ENCODE results near the gene ATCAY. TPM values are rescaled to one million over a fixed set of nuclear protein-coding genes. Genes with fewer than 3 reads are reported as not detected.

Gene ATCAY
- total and polyA plus RNA-seq, 5 donors from 2014 or later = not detected

- ATAC-seq (ENCODE audit: low read depth in 2 of 2) = no peak
- H3K9me3 Mint-ChIP-seq = peaks cover 0 to 3% (median 0%) of the 10 kb centered on the region in 7 donors
Observed at GRCh38 chr19:3895788-3896187, 15.3 kb downstream of the ATCAY start.

GRCh38 chr19:3897936-3898335 lies 17.5 kb downstream of the ATCAY start:
- Mint-ChIP-seq H3K36me3 (no peaks in the 10 kb centered on the region), H3K27me3 (no peaks in the 10 kb centered on the region), H3K27ac (no peak overlapping the region), H3K4me1 (peaks cover 0 to 3% (median 1%) of the 10 kb centered on the region in 4 donors), H3K9me3 (peaks cover 0 to 3% (median 0%) of the 10 kb centered on the region in 7 donors), H3K4me3 (no peak overlapping the region)
- H3K4me1 ChIP-seq (ENCODE audit: control insufficient read depth, insufficient read depth, low read length, poor library complexity, severe bottlenecking) = no peaks in the 10 kb centered on the region
- ATAC-seq (ENCODE audit: low read depth in 2 of 2) = no peak
- no peak overlapping the region for H3K4me3 ChIP-seq (ENCODE audit: low read depth, low read length)
- peak in 1 of 3 donors; percentile 24 for DNase-seq
- H3K36me3 ChIP-seq (ENCODE audit: control insufficient read depth, insufficient read depth, low read length) = no peaks in the 10 kb centered on the region
- H3K27ac ChIP-seq (ENCODE audit: insufficient read depth, low read length, poor library complexity, severe bottlenecking) = no peak overlapping the region
- H3K9me3 ChIP-seq (ENCODE audit: control insufficient read depth in 2 of 2, low read length in 2 of 2) = peaks cover 3 to 5% of the 10 kb centered on the region in 2 experiments
- H3K27me3 ChIP-seq (ENCODE audit: control insufficient read depth, insufficient read depth, low read length) = no peaks in the 10 kb centered on the region

More at GRCh38 chr19:3895788-3896187, 15.3 kb downstream of the ATCAY start:
- Histone ChIP-seq H3K27ac (ENCODE audit: insufficient read depth, low read length, poor library complexity, severe bottlenecking) (no peak overlapping the region), H3K27me3 (ENCODE audit: control insufficient read depth, insufficient read depth, low read length) (no peaks in the 10 kb centered on the region), H3K4me1 (ENCODE audit: control insufficient read depth, insufficient read depth, low read length, poor library complexity, severe bottlenecking) (no peaks in the 10 kb centered on the region), H3K4me3 (ENCODE audit: low read depth, low read length) (no peak overlapping the region), H3K36me3 (ENCODE audit: control insufficient read depth, insufficient read depth, low read length) (no peaks in the 10 kb centered on the region), H3K9me3 (ENCODE audit: control insufficient read depth in 2 of 2, low read length in 2 of 2) (peaks cover 3 to 5% of the 10 kb centered on the region in 2 experiments)
- DNase-seq = no peak
- no peak overlapping the region for H3K27ac Mint-ChIP-seq
- peaks cover 0 to 3% (median 1%) of the 10 kb centered on the region in 4 donors for H3K4me1 Mint-ChIP-seq
- no peaks in the 10 kb centered on the region for H3K27me3 Mint-ChIP-seq
- H3K36me3 Mint-ChIP-seq = no peaks in the 10 kb centered on the region
- H3K4me3 Mint-ChIP-seq = no peak overlapping the region

- DNase-seq (no peak), ATAC-seq (ENCODE audit: low read depth in 2 of 2) (no peak)
- H3K27ac Mint-ChIP-seq = no peak overlapping the region
- peaks cover 0 to 3% (median 0%) of the 10 kb centered on the region in 7 donors for H3K9me3 Mint-ChIP-seq
- H3K36me3 ChIP-seq (ENCODE audit: control insufficient read depth, insufficient read depth, low read length) = no peaks in the 10 kb centered on the region
- no peak overlapping the region for H3K4me3 ChIP-seq (ENCODE audit: low read depth, low read length)
- no peaks in the 10 kb centered on the region for H3K27me3 Mint-ChIP-seq
- no peaks in the 10 kb centered on the region for H3K4me1 ChIP-seq (ENCODE audit: control insufficient read depth, insufficient read depth, low read length, poor library complexity, severe bottlenecking)
- H3K4me1 Mint-ChIP-seq = peaks cover 0 to 3% (median 1%) of the 10 kb centered on the region in 4 donors
- H3K27me3 ChIP-seq (ENCODE audit: control insufficient read depth, insufficient read depth, low read length) = no peaks in the 10 kb centered on the region
- H3K36me3 Mint-ChIP-seq = no peaks in the 10 kb centered on the region
- H3K4me3 Mint-ChIP-seq = no peak overlapping the region
- peaks cover 3 to 5% of the 10 kb centered on the region in 2 experiments for H3K9me3 ChIP-seq (ENCODE audit: control insufficient read depth in 2 of 2, low read length in 2 of 2)
- no peak overlapping the region for H3K27ac ChIP-seq (ENCODE audit: insufficient read depth, low read length, poor library complexity, severe bottlenecking)
Observed at GRCh38 chr19:3898426-3898825, 17.9 kb downstream of the ATCAY start.

- Histone ChIP-seq H3K4me3 (ENCODE audit: low read depth, low read length) (no peak overlapping the region), H3K27me3 (ENCODE audit: control insufficient read depth, insufficient read depth, low read length) (no peaks in the 10 kb centered on the region), H3K36me3 (ENCODE audit: control insufficient read depth, insufficient read depth, low read length) (no peaks in the 10 kb centered on the region), H3K9me3 (ENCODE audit: control insufficient read depth in 2 of 2, low read length in 2 of 2) (peaks cover 3 to 5% of the 10 kb centered on the region in 2 experiments), H3K4me1 (ENCODE audit: control insufficient read depth, insufficient read depth, low read length, poor library complexity, severe bottlenecking) (no peaks in the 10 kb centered on the region), H3K27ac (ENCODE audit: insufficient read depth, low read length, poor library complexity, severe bottlenecking) (no peak overlapping the region)
- peaks cover 0 to 3% (median 0%) of the 10 kb centered on the region in 7 donors for H3K9me3 Mint-ChIP-seq
- H3K4me3 Mint-ChIP-seq = no peak overlapping the region
- no peak for DNase-seq
- no peak overlapping the region for H3K27ac Mint-ChIP-seq
- H3K27me3 Mint-ChIP-seq = no peaks in the 10 kb centered on the region
- peaks cover 0 to 3% (median 1%) of the 10 kb centered on the region in 4 donors for H3K4me1 Mint-ChIP-seq
- H3K36me3 Mint-ChIP-seq = no peaks in the 10 kb centered on the region
- ATAC-seq (ENCODE audit: low read depth in 2 of 2) = no peak
Observed at GRCh38 chr19:3899531-3900294, 19.2 kb downstream of the ATCAY start.

GRCh38 chr19:3902317-3902973 lies 22.0 kb downstream of the ATCAY start:
- peaks cover 0 to 3% (median 1%) of the 10 kb centered on the region in 4 donors for H3K4me1 Mint-ChIP-seq
- no peak overlapping the region for H3K27ac Mint-ChIP-seq
- Histone ChIP-seq H3K36me3 (ENCODE audit: control insufficient read depth, insufficient read depth, low read length) (no peaks in the 10 kb centered on the region), H3K9me3 (ENCODE audit: control insufficient read depth in 2 of 2, low read length in 2 of 2) (peaks cover 3 to 5% of the 10 kb centered on the region in 2 experiments), H3K4me1 (ENCODE audit: control insufficient read depth, insufficient read depth, low read length, poor library complexity, severe bottlenecking) (no peaks in the 10 kb centered on the region), H3K27ac (ENCODE audit: insufficient read depth, low read length, poor library complexity, severe bottlenecking) (no peak overlapping the region), H3K27me3 (ENCODE audit: control insufficient read depth, insufficient read depth, low read length) (no peaks in the 10 kb centered on the region), H3K4me3 (ENCODE audit: low read depth, low read length) (no peak overlapping the region)
- peaks cover under 1% of the 10 kb centered on the region for H3K27me3 Mint-ChIP-seq
- no peak for ATAC-seq (ENCODE audit: low read depth in 2 of 2)
- DNase-seq = no peak
- H3K9me3 Mint-ChIP-seq = peaks cover 0 to 3% (median 0%) of the 10 kb centered on the region in 7 donors
- no peak overlapping the region for H3K4me3 Mint-ChIP-seq
- H3K36me3 Mint-ChIP-seq = no peaks in the 10 kb centered on the region

- peaks cover 4% of the 10 kb centered on the region for H3K27me3 Mint-ChIP-seq
- Histone ChIP-seq H3K9me3 (ENCODE audit: control insufficient read depth in 2 of 2, low read length in 2 of 2) (no peaks in the 10 kb centered on the region), H3K27ac (ENCODE audit: insufficient read depth, low read length, poor library complexity, severe bottlenecking) (no peak overlapping the region), H3K27me3 (ENCODE audit: control insufficient read depth, insufficient read depth, low read length) (no peaks in the 10 kb centered on the region), H3K36me3 (ENCODE audit: control insufficient read depth, insufficient read depth, low read length) (no peaks in the 10 kb centered on the region), H3K4me1 (ENCODE audit: control insufficient read depth, insufficient read depth, low read length, poor library complexity, severe bottlenecking) (no peaks in the 10 kb centered on the region), H3K4me3 (ENCODE audit: low read depth, low read length) (no peak overlapping the region)
- H3K4me1 Mint-ChIP-seq = no peaks in the 10 kb centered on the region
- no peak for ATAC-seq (ENCODE audit: low read depth in 2 of 2)
- DNase-seq = no peak
- no peaks in the 10 kb centered on the region for H3K36me3 Mint-ChIP-seq
- H3K4me3 Mint-ChIP-seq = no peak overlapping the region
- H3K9me3 Mint-ChIP-seq = peaks cover 0 to 2% (median 0%) of the 10 kb centered on the region in 7 donors
- H3K27ac Mint-ChIP-seq = peak overlapping the region in 1 of 3 donors; percentile 43
Observed at GRCh38 chr19:3904233-3904632, 23.7 kb downstream of the ATCAY start.

GRCh38 chr19:3907626-3908265 lies 27.3 kb downstream of the ATCAY start:
- H3K4me3 ChIP-seq (ENCODE audit: low read depth, low read length) = no peak overlapping the region
- no peak overlapping the region for H3K27ac ChIP-seq (ENCODE audit: insufficient read depth, low read length, poor library complexity, severe bottlenecking)
- no peaks in the 10 kb centered on the region for H3K4me1 ChIP-seq (ENCODE audit: control insufficient read depth, insufficient read depth, low read length, poor library complexity, severe bottlenecking)
- H3K27ac Mint-ChIP-seq = no peak overlapping the region
- no peaks in the 10 kb centered on the region for H3K27me3 ChIP-seq (ENCODE audit: control insufficient read depth, insufficient read depth, low read length)
- H3K4me1 Mint-ChIP-seq = no peaks in the 10 kb centered on the region
- ATAC-seq (ENCODE audit: low read depth in 2 of 2) (no peak), DNase-seq (no peak)
- peaks cover 5 to 10% of the 10 kb centered on the region in 2 experiments for H3K9me3 ChIP-seq (ENCODE audit: control insufficient read depth in 2 of 2, low read length in 2 of 2)
- peaks cover 4% of the 10 kb centered on the region for H3K27me3 Mint-ChIP-seq
- peaks cover 0 to 9% (median 0%) of the 10 kb centered on the region in 7 donors for H3K9me3 Mint-ChIP-seq
- no peaks in the 10 kb centered on the region for H3K36me3 ChIP-seq (ENCODE audit: control insufficient read depth, insufficient read depth, low read length)
- H3K36me3 Mint-ChIP-seq = no peaks in the 10 kb centered on the region
- H3K4me3 Mint-ChIP-seq = no peak overlapping the region

Measured in CD4-positive, CD25-positive, alpha-beta regulatory T cell (primary cell).